GM18867 (cell line): Measurements from ENCODE around the gene PDYN.

ENCODE experiments used
- ATAC-seq: cut with Tn5 transposase; IDR thresholded peaks from one replicate; pipeline ENCODE4 v1.9.1; 2021; ENCODE audit warnings: mild to moderate bottlenecking, moderate library complexity; ENCODE audit not compliant: unreplicated experiment

PDYN gene

GRCh38 chr20:1935696-1936366 lies 58.0 kb downstream of the PDYN start:
- ATAC-seq = no peak

GRCh38 chr20:1934721-1935573 lies 58.9 kb downstream of the PDYN start:
- ATAC-seq = no peak

- no peak for ATAC-seq
Observed at GRCh38 chr20:1934156-1934555, 59.7 kb downstream of the PDYN start.

GRCh38 chr20:1933465-1933870 lies 60.4 kb downstream of the PDYN start:
- no peak for ATAC-seq

GRCh38 chr20:1932971-1933370 lies 60.9 kb downstream of the PDYN start:
- no peak for ATAC-seq

GRCh38 chr20:1931830-1932229 lies 62.0 kb downstream of the PDYN start:
- no peak for ATAC-seq

- no peak for ATAC-seq
Observed at GRCh38 chr20:1930165-1930564, 63.7 kb downstream of the PDYN start.

- ATAC-seq = no peak
Observed at GRCh38 chr20:1929460-1929859, 64.4 kb downstream of the PDYN start.

GRCh38 chr20:1928782-1929181 lies 65.1 kb downstream of the PDYN start:
- ATAC-seq = no peak
